GM12878 (cell line): Measurements from ENCODE around the gene PNMT. TPM values are rescaled to one million over a fixed set of nuclear protein-coding genes. Genes with fewer than 3 reads are reported as not detected.
A peak's percentile ranks its signal among the peaks of the same experiment; 100 is the strongest.

Experiments used
- ASH2L ChIP-seq: fragments of 300-600, 200-600 bp; sonication (generic); IDR thresholded peaks from 2 replicates; pipeline ENCODE4 v1.6.1; 2017; ENCODE audit warnings: low read depth, mild to moderate bottlenecking, borderline replicate concordance
- ATF3 ChIP-seq: IDR thresholded peaks from 2 replicates; pipeline ENCODE4 v1.6.1; 2011; ENCODE audit warnings: low read depth, mild to moderate bottlenecking, low read length, moderate library complexity, borderline replicate concordance; ENCODE audit errors: extremely low read depth
- DPF2 ChIP-seq: fragments of 450-650 bp; IDR thresholded peaks from 2 replicates; pipeline ENCODE4 v1.6.1; 2017; ENCODE audit warnings: mild to moderate bottlenecking
- FOS ChIP-seq: IDR thresholded peaks from 3 replicates; pipeline ENCODE4 v1.6.1; 2011; ENCODE audit warnings: borderline replicate concordance; ENCODE audit not compliant: insufficient read length; ENCODE audit errors: extremely low read depth
- IKZF1 ChIP-seq: fragments of 450-650 bp; conservative IDR thresholded peaks from 2 replicates; pipeline ENCODE4 v1.6.1; 2017; ENCODE audit warnings: antibody characterized with exemption, mild to moderate bottlenecking
- KAT2A ChIP-seq: conservative IDR thresholded peaks from 2 replicates; pipeline ENCODE4 v1.6.1; 2011; ENCODE audit warnings: low read depth, low read length; ENCODE audit not compliant: control insufficient read depth
- LARP7 ChIP-seq: fragments of 450-650 bp; IDR thresholded peaks from 2 replicates; pipeline ENCODE4 v1.6.1; 2017; ENCODE audit warnings: mild to moderate bottlenecking
- NFYA ChIP-seq: IDR thresholded peaks from 2 replicates; pipeline ENCODE4 v1.6.1; 2011; ENCODE audit warnings: low read depth, mild to moderate bottlenecking, low read length, improper control_type of control experiment, borderline replicate concordance
- RAD21 ChIP-seq: IDR thresholded peaks from 2 replicates; pipeline ENCODE4 v1.6.1; 2011; ENCODE audit warnings: mild to moderate bottlenecking, low read depth, low read length, moderate library complexity; ENCODE audit not compliant: insufficient read depth
- RCOR1 ChIP-seq: conservative IDR thresholded peaks from 2 replicates; pipeline ENCODE4 v1.6.1; 2012; ENCODE audit warnings: low read depth, low read length, improper control_type of control experiment
- SMC3 ChIP-seq: IDR thresholded peaks from 2 replicates; pipeline ENCODE4 v1.6.1; 2011; ENCODE audit warnings: low read length, improper control_type of control experiment, borderline replicate concordance
- SREBF1 ChIP-seq: IDR thresholded peaks from 2 replicates; pipeline ENCODE4 v1.6.1; 2012; ENCODE audit warnings: mild to moderate bottlenecking, low read length
- TCF7 ChIP-seq: IDR thresholded peaks from 2 replicates; pipeline ENCODE4 v1.6.1; 2014; ENCODE audit warnings: antibody characterized with exemption, borderline replicate concordance
- USF2 ChIP-seq: IDR thresholded peaks from 2 replicates; pipeline ENCODE4 v1.6.1; 2011; ENCODE audit warnings: low read depth, low read length, improper control_type of control experiment, borderline replicate concordance
- YY1 ChIP-seq: IDR thresholded peaks from 2 replicates; pipeline ENCODE4 v1.6.1; 2011; ENCODE audit warnings: low read depth, mild to moderate bottlenecking, low read length
- ZSCAN29 ChIP-seq: fragments of 450-650 bp; IDR thresholded peaks from 2 replicates; pipeline ENCODE4 v1.6.1; 2017; ENCODE audit warnings: mild to moderate bottlenecking, moderate library complexity
- ZZZ3 ChIP-seq: IDR thresholded peaks from 2 replicates; pipeline ENCODE4 v1.6.1; 2011; ENCODE audit warnings: low read depth; ENCODE audit not compliant: control insufficient read depth, insufficient read length
- polyA plus RNA-seq, 11 experiments: library from polyadenylated mRNA; depleted of rRNA in 4 of 11; unstranded in 6 of 11; stranded (reverse) in 5 of 11; fragments of >200 nt; fragmentation: Nextera tagmentation in 4 of 11; fragmentation: Illumina TruSeq in 1 of 11; extraction: Ambion mirVana in 4 of 11; extraction: Trizol in 1 of 11; gene quantifications; 1 replicate in 1 of 11; 2 replicates in 10 of 11; pipeline versions ENCODE4 v1.2.1 to v1.2.3, GENCODE V29; 2011 to 2016; ENCODE audit warnings: inconsistent platforms in 2 of 11, missing spikeins in 2 of 11, low read depth in 1 of 11
- total RNA-seq, 4 experiments: library from RNA; depleted of rRNA in 3 of 4; stranded (reverse); fragments of >200 nt in 3 of 4; fragmentation: Illumina TruSeq in 1 of 4; extraction: Trizol in 1 of 4; gene quantifications; 2 replicates each; pipeline versions ENCODE4 v1.2.1 to v1.2.3, GENCODE V29; 2013 to 2021
- TF ChIP-seq, protein P1 (sequence below): fragments of 450-650 bp; IDR thresholded peaks from 2 replicates; pipeline ENCODE4 v1.6.1; 2017; ENCODE audit warnings: mild to moderate bottlenecking
- TF ChIP-seq, protein P2 (sequence below): fragments of 450-650 bp; formaldehyde crosslinking; IDR thresholded peaks from 2 replicates; pipeline ENCODE4 v1.4.0; 2022; ENCODE audit warnings: mild to moderate bottlenecking, moderate library complexity

PNMT gene
- total and polyA plus RNA-seq, 10 of the 15 experiments (the other 5 are each of a cell fraction or from before 2014, with no cell fraction given) = not detected

DNA sequence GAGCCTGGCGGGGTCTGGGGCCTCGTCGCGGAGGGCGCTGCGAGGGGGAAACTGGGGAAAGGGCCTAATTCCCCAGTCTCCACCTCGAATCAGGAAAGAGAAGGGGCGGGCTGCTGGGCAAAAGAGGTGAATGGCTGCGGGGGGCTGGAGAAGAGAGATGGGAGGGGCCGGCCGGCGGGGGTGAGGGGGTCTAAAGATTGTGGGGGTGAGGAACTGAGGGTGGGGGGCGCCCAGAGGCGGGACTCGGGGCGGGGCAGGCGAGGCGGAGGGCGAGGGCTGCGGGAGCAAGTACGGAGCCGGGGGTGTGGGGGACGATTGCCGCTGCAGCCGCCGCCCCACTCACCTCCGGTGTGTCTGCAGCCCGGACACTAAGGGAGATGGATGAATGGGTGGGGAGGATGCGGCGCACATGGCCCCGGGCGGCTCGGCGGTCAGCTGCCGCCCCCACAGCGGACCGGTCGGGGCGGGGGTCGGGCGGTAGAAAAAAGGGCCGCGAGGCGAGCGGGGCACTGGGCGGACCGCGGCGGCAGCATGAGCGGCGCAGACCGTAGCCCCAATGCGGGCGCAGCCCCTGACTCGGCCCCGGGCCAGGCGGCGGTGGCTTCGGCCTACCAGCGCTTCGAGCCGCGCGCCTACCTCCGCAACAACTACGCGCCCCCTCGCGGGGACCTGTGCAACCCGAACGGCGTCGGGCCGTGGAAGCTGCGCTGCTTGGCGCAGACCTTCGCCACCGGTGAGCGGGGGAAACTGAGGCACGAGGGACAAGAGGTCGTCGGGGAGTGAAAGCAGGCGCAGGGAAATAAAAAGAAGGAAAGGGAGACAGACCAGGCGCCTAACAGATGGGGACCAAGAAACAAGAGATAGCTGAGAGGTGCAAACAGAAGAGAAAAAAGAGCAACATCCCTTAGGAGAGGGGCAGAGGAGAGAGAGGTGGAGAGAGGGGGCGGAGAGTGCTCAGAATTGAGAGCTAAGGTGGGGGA is at the start of gene PNMT (continued):
- peak; percentile 70; the same call in 1 of the 2 replicates for TF ChIP-seq DPF2
- TF ChIP-seq ZSCAN29 = no peak
- 0 out of 2 replicates have a peak, but pooled peaks have one; percentile 17 for TF ChIP-seq RAD21
- peak; percentile 67 for TF ChIP-seq IKZF1
- TF ChIP-seq ASH2L = no peak
- TF ChIP-seq YY1 = 0 out of 2 replicates have a peak, but pooled peaks have one; percentile 43
- no peak for TF ChIP-seq KAT2A
- TF ChIP-seq, protein P1, sequence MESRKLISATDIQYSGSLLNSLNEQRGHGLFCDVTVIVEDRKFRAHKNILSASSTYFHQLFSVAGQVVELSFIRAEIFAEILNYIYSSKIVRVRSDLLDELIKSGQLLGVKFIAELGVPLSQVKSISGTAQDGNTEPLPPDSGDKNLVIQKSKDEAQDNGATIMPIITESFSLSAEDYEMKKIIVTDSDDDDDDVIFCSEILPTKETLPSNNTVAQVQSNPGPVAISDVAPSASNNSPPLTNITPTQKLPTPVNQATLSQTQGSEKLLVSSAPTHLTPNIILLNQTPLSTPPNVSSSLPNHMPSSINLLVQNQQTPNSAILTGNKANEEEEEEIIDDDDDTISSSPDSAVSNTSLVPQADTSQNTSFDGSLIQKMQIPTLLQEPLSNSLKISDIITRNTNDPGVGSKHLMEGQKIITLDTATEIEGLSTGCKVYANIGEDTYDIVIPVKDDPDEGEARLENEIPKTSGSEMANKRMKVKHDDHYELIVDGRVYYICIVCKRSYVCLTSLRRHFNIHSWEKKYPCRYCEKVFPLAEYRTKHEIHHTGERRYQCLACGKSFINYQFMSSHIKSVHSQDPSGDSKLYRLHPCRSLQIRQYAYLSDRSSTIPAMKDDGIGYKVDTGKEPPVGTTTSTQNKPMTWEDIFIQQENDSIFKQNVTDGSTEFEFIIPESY = no peak
- no peak for TF ChIP-seq ZZZ3
- 0 out of 2 replicates have a peak, but pooled peaks have one; percentile 14 for TF ChIP-seq SMC3
- TF ChIP-seq, protein P2, sequence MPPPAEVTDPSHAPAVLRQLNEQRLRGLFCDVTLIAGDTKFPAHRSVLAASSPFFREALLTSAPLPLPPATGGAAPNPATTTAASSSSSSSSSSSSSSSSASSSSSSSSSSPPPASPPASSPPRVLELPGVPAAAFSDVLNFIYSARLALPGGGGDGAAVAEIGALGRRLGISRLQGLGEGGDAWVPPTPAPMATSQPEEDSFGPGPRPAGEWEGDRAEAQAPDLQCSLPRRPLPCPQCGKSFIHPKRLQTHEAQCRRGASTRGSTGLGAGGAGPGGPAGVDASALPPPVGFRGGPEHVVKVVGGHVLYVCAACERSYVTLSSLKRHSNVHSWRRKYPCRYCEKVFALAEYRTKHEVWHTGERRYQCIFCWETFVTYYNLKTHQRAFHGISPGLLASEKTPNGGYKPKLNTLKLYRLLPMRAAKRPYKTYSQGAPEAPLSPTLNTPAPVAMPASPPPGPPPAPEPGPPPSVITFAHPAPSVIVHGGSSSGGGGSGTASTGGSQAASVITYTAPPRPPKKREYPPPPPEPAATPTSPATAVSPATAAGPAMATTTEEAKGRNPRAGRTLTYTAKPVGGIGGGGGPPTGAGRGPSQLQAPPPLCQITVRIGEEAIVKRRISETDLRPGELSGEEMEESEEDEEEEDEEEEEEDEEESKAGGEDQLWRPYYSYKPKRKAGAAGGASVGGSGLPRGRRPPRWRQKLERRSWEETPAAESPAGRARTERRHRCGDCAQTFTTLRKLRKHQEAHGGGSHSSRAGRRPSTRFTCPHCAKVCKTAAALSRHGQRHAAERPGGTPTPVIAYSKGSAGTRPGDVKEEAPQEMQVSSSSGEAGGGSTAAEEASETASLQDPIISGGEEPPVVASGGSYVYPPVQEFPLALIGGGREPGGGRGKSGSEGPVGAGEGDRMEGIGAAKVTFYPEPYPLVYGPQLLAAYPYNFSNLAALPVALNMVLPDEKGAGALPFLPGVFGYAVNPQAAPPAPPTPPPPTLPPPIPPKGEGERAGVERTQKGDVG (CRISPR knock-in tag) = no peak
- TF ChIP-seq RCOR1 = no peak
- no peak for TF ChIP-seq USF2
- TF ChIP-seq ATF3 = no peak
- no peak for TF ChIP-seq TCF7
- no peak for TF ChIP-seq NFYA
- TF ChIP-seq SREBF1 = no peak
- no peak for TF ChIP-seq FOS
- peak; percentile 81 for TF ChIP-seq LARP7
